Neural cell (in vitro differentiated cells): ENCODE measurements around the gene ARL8A. TPM values are rescaled to one million over a fixed set of nuclear protein-coding genes. Genes with fewer than 3 reads are reported as not detected.

Experiments
- H2AFZ ChIP-seq: fragments of 200-600, 300-800 bp; sonication (generic), shearing (Covaris generic); 2 replicates; pipeline ENCODE4 v1.6.0; 2014; ENCODE audit warnings: low read depth, mild to moderate bottlenecking, antibody characterized with exemption, low read length, moderate library complexity
- H3F3A ChIP-seq: fragments of 200-600 bp; shearing (Covaris generic); 2 replicates; pipeline ENCODE4 v1.6.1; 2016; ENCODE audit warnings: mild to moderate bottlenecking, moderate library complexity, mixed read lengths, antibody characterized with exemption, low read length; ENCODE audit not compliant: insufficient read depth, poor library complexity, severe bottlenecking
- H3K27ac ChIP-seq: fragments of 200-600, 300-800 bp; sonication (generic), shearing (Covaris generic); 2 replicates; pipeline ENCODE4 v1.5.1; 2014; ENCODE audit warnings: mild to moderate bottlenecking, low read length, moderate library complexity
- H3K27me3 ChIP-seq: fragments of 300-800, 200-600 bp; sonication (generic), shearing (Covaris generic); 2 replicates; pipeline ENCODE4 v1.6.0; 2014; ENCODE audit warnings: mild to moderate bottlenecking, low read depth, low read length, moderate library complexity; ENCODE audit not compliant: insufficient read depth
- H3K36me3 ChIP-seq: fragments of 300-800, 200-600 bp; sonication (generic), shearing (Covaris generic); 2 replicates; pipeline ENCODE4 v1.5.1; 2014; ENCODE audit warnings: mild to moderate bottlenecking, antibody characterized with exemption, low read length, moderate library complexity; ENCODE audit not compliant: insufficient read depth
- H3K4me2 ChIP-seq: fragments of 300-800, 200-600 bp; sonication (generic), shearing (Covaris generic); 2 replicates; pipeline ENCODE4 v1.6.0; 2014; ENCODE audit warnings: mild to moderate bottlenecking, low read length
- H3K4me3 ChIP-seq: fragments of 300-800, 200-600 bp; sonication (generic), shearing (Covaris generic); 2 replicates; pipeline ENCODE4 v1.5.1; 2014; ENCODE audit warnings: mild to moderate bottlenecking, low read length, moderate library complexity
- H3K79me2 ChIP-seq: fragments of 200-600 bp; shearing (Covaris generic); replicated peaks from 2 replicates; pipeline ENCODE4 v1.6.0; 2014; ENCODE audit warnings: mild to moderate bottlenecking, low read length, moderate library complexity; ENCODE audit not compliant: insufficient read depth
- H3K9ac ChIP-seq: fragments of 300-800, 200-600 bp; sonication (generic), shearing (Covaris generic); 2 replicates; pipeline ENCODE4 v1.6.1; 2016; ENCODE audit warnings: mild to moderate bottlenecking, low read length, mixed read lengths
- H3K9me2 ChIP-seq: fragments of 200-600 bp; shearing (Covaris generic); 2 replicates; pipeline ENCODE4 v1.6.1; 2016; ENCODE audit warnings: mild to moderate bottlenecking, low read length, mixed read lengths; ENCODE audit not compliant: insufficient read depth
- H3K9me3 ChIP-seq: fragments of 200-600, 300-800 bp; sonication (generic), shearing (Covaris generic); 2 replicates; pipeline ENCODE4 v1.6.1; 2016; ENCODE audit warnings: mild to moderate bottlenecking, mixed run types, low read length, moderate library complexity, mixed read lengths
- H4K20me1 ChIP-seq: fragments of 200-600 bp; shearing (Covaris generic); 2 replicates; pipeline ENCODE4 v1.6.1; 2016; ENCODE audit warnings: mild to moderate bottlenecking, mixed run types; ENCODE audit not compliant: insufficient read depth
- EP300 ChIP-seq: fragments of 450-650 bp; conservative IDR thresholded peaks from 2 replicates; pipeline ENCODE4 v1.6.1; 2014; ENCODE audit warnings: antibody characterized with exemption, mild to moderate bottlenecking, moderate library complexity; ENCODE audit not compliant: poor library complexity, severe bottlenecking
- EZH2 ChIP-seq: fragments of 200-600, 300-800 bp; shearing (Covaris generic), sonication (generic); IDR thresholded peaks from 2 replicates; pipeline ENCODE4 v1.6.1; 2014; ENCODE audit warnings: antibody characterized with exemption, low read length, borderline replicate concordance, mild to moderate bottlenecking; ENCODE audit not compliant: insufficient read depth, poor library complexity, severe bottlenecking
- MXI1 ChIP-seq: fragments of 450-650 bp; conservative IDR thresholded peaks from 2 replicates; pipeline ENCODE4 v1.6.1; 2014; ENCODE audit warnings: antibody characterized with exemption, mild to moderate bottlenecking; ENCODE audit not compliant: poor library complexity, severe bottlenecking
- POLR2AphosphoS5 ChIP-seq: IDR thresholded peaks from 2 replicates; pipeline ENCODE4 v1.6.1; 2012
- RAD21 ChIP-seq: fragments of 450-650 bp; conservative IDR thresholded peaks from 2 replicates; pipeline ENCODE4 v1.6.1; 2014; ENCODE audit warnings: antibody characterized with exemption, mild to moderate bottlenecking, moderate library complexity
- SMC3 ChIP-seq: fragments of 450-650 bp; conservative IDR thresholded peaks from 2 replicates; pipeline ENCODE4 v1.6.1; 2014; ENCODE audit warnings: antibody characterized with exemption, mild to moderate bottlenecking, moderate library complexity; ENCODE audit not compliant: poor library complexity
- TAF1 ChIP-seq: IDR thresholded peaks from 2 replicates; pipeline ENCODE4 v1.6.1; 2012; ENCODE audit warnings: low read depth
- polyA plus RNA-seq: library from polyadenylated mRNA; depleted of rRNA; stranded (reverse); fragments of >200 nt; gene quantifications from 2 replicates; pipeline ENCODE4 v1.2.3, GENCODE V29; 2014
- TF ChIP-seq, protein P1 (sequence below): fragments of 450-650 bp; IDR thresholded peaks from 2 replicates; pipeline ENCODE4 v1.5.1; 2014; ENCODE audit warnings: antibody characterized with exemption, mild to moderate bottlenecking, moderate library complexity; ENCODE audit not compliant: poor library complexity, severe bottlenecking
- TF ChIP-seq, protein P2 (sequence below): IDR thresholded peaks from 2 replicates; pipeline ENCODE4 v1.6.1; 2012; ENCODE audit warnings: borderline replicate concordance

The ARL8A gene
- polyA plus RNA-seq, 1 donor from 2014 or later: 89.4 TPM

DNA sequence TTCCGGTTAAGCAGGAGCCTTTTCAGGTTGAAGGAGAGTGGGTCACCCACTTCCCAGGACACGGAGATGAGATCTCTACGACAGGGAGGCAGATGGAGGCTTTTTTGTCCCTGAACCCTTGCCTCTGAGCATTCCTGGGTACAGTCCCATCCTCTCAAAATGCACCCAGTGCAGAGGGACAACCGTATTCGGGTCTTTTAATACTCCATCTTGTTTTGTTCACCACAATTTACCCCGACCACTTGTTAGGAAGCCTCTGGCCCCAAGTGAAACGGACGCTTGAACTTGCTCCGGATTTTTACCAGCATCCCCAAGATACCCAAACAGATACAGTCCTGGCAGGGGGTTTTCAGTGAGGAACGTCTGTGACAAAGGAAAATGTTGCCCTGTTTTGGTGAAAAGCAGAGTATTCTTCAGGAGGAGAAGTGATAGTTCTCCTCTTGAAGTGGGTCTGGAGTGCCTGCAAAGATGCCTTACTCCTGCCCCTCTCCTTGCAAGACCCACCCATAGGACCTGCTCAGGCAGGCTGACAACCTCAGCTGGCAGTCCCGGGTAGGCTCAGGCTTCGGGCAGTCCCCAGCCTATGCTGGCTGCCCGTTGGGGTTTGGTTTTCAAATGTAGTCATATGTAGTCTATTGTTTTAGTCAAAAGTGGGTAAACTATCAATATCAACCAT, 669 bp upstream of the ARL8A start:
- H3K36me3 ChIP-seq: no peaks in the 10 kb centered on the region
- no peaks in the 10 kb centered on the region for H3F3A ChIP-seq
- no peak overlapping the region for H3K27ac ChIP-seq
- H3K9me2 ChIP-seq: no peaks in the 10 kb centered on the region
- TF ChIP-seq, protein P1, sequence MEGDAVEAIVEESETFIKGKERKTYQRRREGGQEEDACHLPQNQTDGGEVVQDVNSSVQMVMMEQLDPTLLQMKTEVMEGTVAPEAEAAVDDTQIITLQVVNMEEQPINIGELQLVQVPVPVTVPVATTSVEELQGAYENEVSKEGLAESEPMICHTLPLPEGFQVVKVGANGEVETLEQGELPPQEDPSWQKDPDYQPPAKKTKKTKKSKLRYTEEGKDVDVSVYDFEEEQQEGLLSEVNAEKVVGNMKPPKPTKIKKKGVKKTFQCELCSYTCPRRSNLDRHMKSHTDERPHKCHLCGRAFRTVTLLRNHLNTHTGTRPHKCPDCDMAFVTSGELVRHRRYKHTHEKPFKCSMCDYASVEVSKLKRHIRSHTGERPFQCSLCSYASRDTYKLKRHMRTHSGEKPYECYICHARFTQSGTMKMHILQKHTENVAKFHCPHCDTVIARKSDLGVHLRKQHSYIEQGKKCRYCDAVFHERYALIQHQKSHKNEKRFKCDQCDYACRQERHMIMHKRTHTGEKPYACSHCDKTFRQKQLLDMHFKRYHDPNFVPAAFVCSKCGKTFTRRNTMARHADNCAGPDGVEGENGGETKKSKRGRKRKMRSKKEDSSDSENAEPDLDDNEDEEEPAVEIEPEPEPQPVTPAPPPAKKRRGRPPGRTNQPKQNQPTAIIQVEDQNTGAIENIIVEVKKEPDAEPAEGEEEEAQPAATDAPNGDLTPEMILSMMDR: no peak
- TF ChIP-seq POLR2AphosphoS5: no peak
- TF ChIP-seq EP300: no peak
- TF ChIP-seq, protein P2, sequence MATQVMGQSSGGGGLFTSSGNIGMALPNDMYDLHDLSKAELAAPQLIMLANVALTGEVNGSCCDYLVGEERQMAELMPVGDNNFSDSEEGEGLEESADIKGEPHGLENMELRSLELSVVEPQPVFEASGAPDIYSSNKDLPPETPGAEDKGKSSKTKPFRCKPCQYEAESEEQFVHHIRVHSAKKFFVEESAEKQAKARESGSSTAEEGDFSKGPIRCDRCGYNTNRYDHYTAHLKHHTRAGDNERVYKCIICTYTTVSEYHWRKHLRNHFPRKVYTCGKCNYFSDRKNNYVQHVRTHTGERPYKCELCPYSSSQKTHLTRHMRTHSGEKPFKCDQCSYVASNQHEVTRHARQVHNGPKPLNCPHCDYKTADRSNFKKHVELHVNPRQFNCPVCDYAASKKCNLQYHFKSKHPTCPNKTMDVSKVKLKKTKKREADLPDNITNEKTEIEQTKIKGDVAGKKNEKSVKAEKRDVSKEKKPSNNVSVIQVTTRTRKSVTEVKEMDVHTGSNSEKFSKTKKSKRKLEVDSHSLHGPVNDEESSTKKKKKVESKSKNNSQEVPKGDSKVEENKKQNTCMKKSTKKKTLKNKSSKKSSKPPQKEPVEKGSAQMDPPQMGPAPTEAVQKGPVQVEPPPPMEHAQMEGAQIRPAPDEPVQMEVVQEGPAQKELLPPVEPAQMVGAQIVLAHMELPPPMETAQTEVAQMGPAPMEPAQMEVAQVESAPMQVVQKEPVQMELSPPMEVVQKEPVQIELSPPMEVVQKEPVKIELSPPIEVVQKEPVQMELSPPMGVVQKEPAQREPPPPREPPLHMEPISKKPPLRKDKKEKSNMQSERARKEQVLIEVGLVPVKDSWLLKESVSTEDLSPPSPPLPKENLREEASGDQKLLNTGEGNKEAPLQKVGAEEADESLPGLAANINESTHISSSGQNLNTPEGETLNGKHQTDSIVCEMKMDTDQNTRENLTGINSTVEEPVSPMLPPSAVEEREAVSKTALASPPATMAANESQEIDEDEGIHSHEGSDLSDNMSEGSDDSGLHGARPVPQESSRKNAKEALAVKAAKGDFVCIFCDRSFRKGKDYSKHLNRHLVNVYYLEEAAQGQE: no peak
- no peak for TF ChIP-seq SMC3
- TF ChIP-seq TAF1: no peak
- TF ChIP-seq MXI1: no peak
- no peak for TF ChIP-seq RAD21
- H3K79me2 ChIP-seq: peaks cover 37% of the 10 kb centered on the region
- H3K9me3 ChIP-seq: no peaks in the 10 kb centered on the region
- H3K9ac ChIP-seq: peak overlapping the region; percentile 89
- peaks cover 8% of the 10 kb centered on the region for H4K20me1 ChIP-seq
- peak overlapping the region; percentile 95 for H3K4me3 ChIP-seq
- H3K27me3 ChIP-seq: no peaks in the 10 kb centered on the region
- H2AFZ ChIP-seq: peak overlapping the region; percentile 85
- peak overlapping the region; percentile 18 for H3K4me2 ChIP-seq

DNA sequence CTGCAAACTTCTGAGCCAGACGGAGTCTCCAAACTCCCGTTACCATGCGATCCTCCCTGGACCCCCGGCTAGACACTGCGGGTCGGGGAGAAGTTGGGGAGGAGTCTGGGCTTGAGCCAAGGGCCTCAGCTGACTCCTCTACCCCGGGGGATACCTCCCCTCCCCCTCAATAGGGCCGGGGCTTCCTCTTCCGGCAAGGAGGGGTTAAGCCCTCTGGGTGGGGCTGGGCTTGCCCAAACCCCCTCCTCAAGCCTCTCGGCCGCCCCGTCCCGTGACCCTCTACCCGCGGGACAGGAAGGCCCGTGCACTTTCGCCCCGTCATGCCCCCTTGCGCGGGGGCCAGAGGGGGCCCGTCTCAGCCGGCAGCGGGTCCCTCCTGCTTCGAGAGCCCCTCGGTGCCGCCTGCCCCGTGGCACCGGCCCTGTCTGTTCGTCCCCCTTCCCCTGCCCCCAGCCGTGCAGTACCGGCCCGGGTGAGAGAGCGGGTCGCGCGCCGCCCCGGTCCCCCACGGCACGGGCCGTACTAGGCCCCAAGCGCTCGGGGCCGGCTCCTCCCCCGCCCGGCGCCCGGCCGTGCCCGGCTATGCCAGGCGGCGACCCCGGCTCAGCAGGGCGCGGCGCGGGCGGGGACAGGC, 652 bp downstream of the ARL8A start:
- Histone ChIP-seq H3K9me3 (no peaks in the 10 kb centered on the region), H3K9me2 (no peaks in the 10 kb centered on the region), H3K4me2 (peak overlapping the region; percentile 86), H4K20me1 (peaks cover 8% of the 10 kb centered on the region), H3K9ac (peak overlapping the region; percentile 89), H3K27me3 (no peaks in the 10 kb centered on the region), H3K36me3 (no peaks in the 10 kb centered on the region), H3F3A (no peaks in the 10 kb centered on the region), H2AFZ (peak overlapping the region; percentile 7), H3K27ac (peak overlapping the region; percentile 37), H3K4me3 (peak overlapping the region; percentile 95), H3K79me2 (peaks cover 37% of the 10 kb centered on the region)
- TF ChIP-seq EZH2 (no peak), RAD21 (no peak), EP300 (no peak), SMC3 (no peak), MXI1 (no peak), POLR2AphosphoS5 (no peak), TAF1 (no peak)
- TF ChIP-seq, protein P1: no peak
- TF ChIP-seq, protein P2: no peak
